Skin of body (tissue), 2 donors: ENCODE data around the gene COQ7. TPM values are rescaled to one million over a fixed set of nuclear protein-coding genes. Genes with fewer than 3 reads are reported as not detected.
A peak's percentile ranks its signal among the peaks of the same experiment; 100 is the strongest.

Experiments used
- DNase-seq: peaks from one replicate; lab custom pipeline; 2025; lab: John Stamatoyannopoulos, UW
- total RNA-seq: library from RNA; depleted of rRNA; stranded (reverse); fragments of >200 nt; gene quantifications from one replicate; pipeline ENCODE4 v1.2.3, GENCODE V29; 2014

The COQ7 gene
- total RNA-seq, 1 donor from 2014 or later, result 16.9 TPM

GRCh38 chr16:19086322-19087199 is 19.1 kb downstream of the COQ7 start:
- DNase-seq, result peak; percentile 87

DNA sequence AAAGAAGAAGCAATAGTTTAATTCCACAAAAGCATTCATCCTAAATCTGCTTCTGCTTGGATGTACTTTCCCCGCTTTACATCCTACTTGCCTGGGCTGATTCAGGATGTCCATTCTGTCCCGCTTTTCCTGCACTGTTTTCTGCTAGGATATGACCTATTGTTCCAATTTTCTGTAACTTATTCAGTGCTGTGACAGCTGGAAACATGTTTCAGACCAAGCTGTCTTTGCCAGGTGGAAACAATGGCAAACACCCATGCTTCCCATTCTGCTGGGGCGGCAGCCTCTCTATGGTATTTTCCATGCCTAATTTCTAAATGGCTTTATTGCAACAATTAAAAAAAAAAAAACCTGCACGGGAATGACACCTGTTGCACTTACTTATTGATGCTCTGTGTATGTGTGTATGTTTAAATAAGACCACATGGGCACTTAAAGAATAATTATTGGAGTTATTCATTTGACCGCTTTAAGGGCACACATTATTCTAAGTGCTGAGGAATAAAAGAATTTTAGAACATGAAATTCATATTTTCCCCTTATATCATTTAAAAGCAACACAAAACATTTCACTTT is 21.0 kb downstream of the COQ7 start:
- no peak for DNase-seq

GRCh38 chr16:19089410-19089955 is 22.1 kb downstream of the COQ7 start:
- DNase-seq, result no peak

DNA sequence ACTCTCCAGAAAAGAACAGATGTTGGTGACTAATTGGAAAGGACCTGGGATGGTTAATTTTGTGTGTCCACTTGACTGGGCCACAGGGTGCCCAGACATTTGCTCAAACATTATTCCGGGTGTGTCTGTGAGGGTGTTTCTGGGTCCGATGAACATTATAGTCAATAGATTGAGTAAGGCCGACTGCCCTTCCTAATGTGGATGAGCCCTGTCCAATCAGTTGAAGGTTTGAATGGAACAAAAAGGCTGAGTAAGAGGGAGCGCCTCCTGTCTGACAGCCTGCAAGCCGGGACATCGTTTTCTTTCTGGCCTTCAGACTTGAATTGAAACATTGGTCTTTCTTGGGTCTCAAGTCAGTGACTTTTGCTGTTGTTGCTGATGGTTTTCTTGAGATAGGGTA is 23.5 kb downstream of the COQ7 start:
- DNase-seq, result no peak

DNA sequence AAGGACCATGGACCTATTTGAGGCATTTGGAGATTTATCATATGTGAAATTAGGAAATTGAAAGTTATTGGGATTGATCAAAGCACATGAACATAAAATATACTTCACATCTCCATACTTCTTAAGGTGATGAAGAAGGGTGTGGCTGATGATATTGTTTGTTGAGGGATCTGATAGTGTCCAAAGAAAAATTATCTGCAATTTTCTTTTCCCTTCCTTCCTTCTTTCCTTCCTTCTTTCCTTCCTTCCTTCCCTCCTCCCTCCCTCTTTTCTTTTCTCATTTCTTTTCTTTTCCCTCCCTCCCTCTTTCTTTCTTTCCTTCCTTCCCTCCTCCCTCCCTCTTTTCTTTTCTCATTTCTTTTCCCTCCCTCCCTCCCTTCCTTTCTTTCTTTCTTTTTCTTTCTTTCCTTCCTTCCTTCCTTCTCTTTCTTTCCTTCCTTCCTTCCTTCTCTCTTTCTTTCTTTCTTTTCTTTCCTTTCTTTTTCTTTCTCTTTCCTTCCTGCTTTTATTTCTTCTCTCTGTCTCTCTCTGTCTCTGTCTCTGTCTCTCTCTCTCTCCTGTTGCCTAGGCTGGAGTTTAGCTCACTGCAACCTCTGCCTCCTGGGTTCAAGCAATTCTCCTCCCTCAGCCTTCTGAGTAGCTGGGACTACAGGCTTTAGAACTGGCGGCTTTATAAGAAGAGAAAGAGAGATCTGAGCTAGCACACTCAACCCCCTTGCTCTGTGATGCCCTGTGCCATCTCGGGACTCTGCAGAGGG is 25.4 kb downstream of the COQ7 start:
- no peak for DNase-seq

- no peak for DNase-seq
Measured at GRCh38 chr16:19093631-19094541, 26.5 kb downstream of the COQ7 start.

- no peak for DNase-seq
Measured at GRCh38 chr16:19094542-19095365, 27.3 kb downstream of the COQ7 start.

DNA sequence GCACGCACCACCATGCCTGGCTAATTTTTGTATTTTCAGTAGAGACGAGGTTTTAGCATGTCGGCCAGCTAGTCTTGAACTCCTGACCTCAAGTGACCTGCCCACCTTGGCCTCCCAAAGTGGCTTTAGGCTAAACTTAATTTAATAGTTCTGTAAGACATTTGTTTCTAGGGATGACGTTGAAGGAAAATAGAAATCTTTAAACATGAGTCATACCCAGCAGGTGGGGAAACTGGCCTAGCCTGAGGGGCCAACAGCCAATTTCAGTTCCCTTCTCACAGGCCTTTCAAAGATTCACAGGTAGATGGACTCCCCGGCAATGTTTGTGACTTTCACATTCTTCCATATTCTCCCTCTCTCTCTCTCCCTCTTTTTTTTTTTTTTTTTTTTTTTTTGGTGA is 28.2 kb downstream of the COQ7 start:
- DNase-seq, result no peak

DNA sequence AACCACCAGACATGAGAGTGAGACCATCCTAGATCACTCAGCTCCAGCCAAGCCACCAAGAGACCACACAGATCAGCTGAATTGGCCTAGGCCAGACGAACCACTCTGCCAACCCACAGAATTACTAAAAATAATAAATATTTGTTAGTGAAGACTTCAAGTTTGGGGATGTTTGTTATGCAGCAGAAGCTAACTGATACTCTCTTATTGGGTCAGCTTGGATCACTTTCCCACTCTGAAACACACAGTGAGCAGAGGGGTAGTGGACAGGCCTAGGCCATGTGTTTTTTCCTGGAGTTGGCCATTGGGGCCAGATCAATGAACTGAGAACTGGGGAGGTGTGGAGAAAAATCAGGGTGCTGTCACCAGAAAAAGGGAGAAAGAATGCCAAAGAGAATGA is 30.8 kb downstream of the COQ7 start:
- no peak for DNase-seq

GRCh38 chr16:19102187-19102872 is 34.9 kb downstream of the COQ7 start:
- no peak for DNase-seq

DNA sequence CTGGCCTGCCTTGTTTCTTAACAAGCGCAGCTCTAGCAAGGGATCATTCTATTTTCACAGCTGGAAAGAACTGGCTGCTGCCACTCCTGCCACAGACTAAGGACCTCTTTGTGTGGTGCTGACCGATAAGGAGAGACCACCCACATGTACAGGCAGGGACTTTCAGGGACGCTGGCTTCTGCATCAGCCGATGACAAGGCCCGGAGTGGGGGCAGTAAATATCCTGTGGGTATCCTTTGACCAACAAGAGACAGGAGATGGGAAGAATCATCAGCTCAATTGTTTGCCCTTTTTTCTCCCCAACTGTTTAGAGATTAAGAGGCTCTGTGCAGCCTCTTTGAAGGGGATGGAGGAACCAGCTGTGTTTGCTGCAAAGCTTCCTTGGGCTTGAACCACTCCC is 37.2 kb downstream of the COQ7 start:
- DNase-seq, result no peak

DNA sequence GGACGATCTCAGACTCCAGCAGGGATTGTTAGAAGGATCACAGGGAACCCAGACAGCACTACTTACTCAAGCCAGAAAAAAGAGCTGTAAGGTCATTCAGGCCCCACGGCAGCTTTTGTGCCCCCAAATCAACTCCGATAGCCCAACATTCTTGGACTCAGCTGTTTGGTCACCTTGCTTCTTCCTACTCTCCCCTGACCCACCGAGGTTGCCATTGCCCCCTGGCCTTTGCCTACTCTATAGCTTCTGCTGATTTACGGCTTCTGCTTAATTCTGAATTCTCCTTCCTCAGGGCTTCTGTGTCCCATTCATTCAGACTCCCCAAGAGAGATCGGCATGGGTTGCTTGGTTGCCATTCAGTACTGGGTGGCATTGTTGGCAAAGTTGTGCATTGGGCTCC is 37.7 kb downstream of the COQ7 start:
- DNase-seq, result no peak

DNA sequence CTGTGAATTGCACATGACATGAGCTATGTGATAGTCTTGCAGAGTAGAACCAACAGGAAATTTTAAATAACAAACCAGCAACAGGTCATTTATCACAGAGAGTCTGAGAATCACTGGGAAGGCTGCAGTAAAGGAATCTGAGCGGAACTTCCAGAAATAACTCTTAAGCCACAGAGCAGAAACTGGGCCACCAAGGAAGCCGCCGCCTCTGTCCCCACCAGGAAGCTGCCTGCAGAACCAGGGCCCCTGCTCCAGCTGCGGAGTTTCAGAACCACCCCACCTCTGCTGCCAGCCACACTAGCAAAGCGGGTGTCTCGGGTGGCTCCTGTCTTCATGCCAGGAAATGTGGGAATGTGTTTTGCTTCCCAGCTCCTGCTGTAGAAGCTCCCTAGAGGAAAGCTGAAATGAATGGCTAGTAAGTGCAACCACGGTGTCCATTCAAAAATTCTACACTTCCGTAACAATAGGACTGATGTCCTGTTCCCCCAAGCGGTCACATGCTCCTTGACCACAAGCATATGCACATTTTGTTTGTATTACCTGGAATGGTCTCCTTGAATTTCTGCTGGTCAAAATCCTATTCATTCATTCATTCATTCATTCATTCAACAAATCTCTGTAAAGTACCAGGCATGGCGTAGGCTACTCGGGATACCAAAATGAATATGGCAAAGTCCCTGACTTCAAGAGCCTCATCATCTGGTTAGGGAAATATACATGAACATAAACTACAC is 38.6 kb downstream of the COQ7 start:
- DNase-seq, result no peak

DNA sequence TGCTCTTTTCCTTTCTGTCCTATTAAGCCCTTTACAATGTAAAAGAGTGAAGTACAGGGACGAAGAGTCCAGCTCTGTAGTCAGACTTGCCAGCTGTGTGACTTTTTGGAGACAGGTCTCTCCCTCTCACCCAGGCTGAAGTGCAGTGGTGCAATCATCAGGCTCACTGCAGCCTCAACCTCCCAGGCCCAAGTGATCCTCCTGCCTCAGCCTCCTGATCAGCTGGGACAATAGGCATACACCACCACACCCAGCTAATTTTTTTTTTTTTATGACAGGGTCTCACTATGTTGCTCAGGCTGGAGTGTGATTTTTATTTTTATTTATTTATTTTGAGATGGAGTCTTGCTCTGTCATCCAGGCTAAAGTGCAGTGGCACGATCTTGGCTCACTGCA is 39.2 kb downstream of the COQ7 start:
- DNase-seq, result no peak

GRCh38 chr16:19108409-19109287 is 41.2 kb downstream of the COQ7 start:
- DNase-seq, result no peak

DNA sequence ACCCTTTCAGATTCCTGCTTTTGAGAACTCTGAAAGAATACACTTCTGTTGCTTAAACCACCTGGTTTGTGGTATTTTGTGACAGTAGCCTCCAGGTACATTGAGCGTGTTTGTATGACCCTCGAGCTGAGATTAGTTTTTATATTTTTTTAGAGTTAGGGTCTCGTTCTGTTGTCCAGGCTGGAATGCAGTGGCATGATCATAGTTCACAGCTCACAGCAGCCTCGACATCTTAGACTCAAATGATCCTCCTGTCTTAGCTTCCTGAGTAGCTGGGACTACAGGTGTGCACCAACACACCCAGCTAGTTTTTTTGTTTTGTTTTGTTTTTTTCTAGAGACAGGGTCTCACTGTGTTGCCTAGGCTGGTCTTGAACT is 41.9 kb downstream of the COQ7 start:
- no peak for DNase-seq

- DNase-seq, result no peak
Measured at GRCh38 chr16:19110537-19111360, 43.3 kb downstream of the COQ7 start.
